Measurements from ENCODE around the gene ZSCAN26. TPM values are rescaled to one million over a fixed set of nuclear protein-coding genes. Genes with fewer than 3 reads are reported as not detected.
A peak's percentile ranks its signal among the peaks of the same experiment; 100 is the strongest.

Gene ZSCAN26
- total RNA-seq, 1 donor from 2014 or later: 12.2 TPM

GRCh38 chr6:28250747-28251146, 16.2 kb upstream of the ZSCAN26 start:
- DNase-seq: no peak
- intact Hi-C loops (cut with DNase I): no loop called here
- Histone ChIP-seq H3K4me1 (peaks cover 24% of the 10 kb centered on the region), H3K36me3 (peaks cover 34% of the 10 kb centered on the region), H3K27me3 (ENCODE audit: low read depth) (no peaks in the 10 kb centered on the region), H3K9me3 (no peaks in the 10 kb centered on the region), H3K27ac (no peak overlapping the region), H3K4me3 (peak overlapping the region; percentile 94)
- no peak for TF ChIP-seq CTCF (IDR thresholded peaks at IDR 0.05)
- ATAC-seq: no peak

- intact Hi-C loops (cut with DNase I): no loop called here
- no peak for TF ChIP-seq CTCF (IDR thresholded peaks at IDR 0.05)
- ATAC-seq (peak; percentile 40 to 63), DNase-seq (peak; percentile 52)
- peak overlapping the region; percentile 62 for H3K27ac ChIP-seq
- peaks cover 25% of the 10 kb centered on the region for H3K36me3 ChIP-seq
- H3K9me3 ChIP-seq: no peaks in the 10 kb centered on the region
- H3K27me3 ChIP-seq (ENCODE audit: low read depth): peaks cover 4% of the 10 kb centered on the region
- H3K4me1 ChIP-seq: peaks cover 24% of the 10 kb centered on the region
- peak overlapping the region; percentile 94 for H3K4me3 ChIP-seq
These were observed 15.3 kb upstream of the ZSCAN26 start for GRCh38 chr6:28251661-28252008.

GRCh38 chr6:28252009-28252975, 14.7 kb upstream of the ZSCAN26 start, which contains the start of gene ZKSCAN4:
TSS of gene ZKSCAN4 (minus strand) at chr6:28252269. CDS start at chr6:28251980, 289 bp downstream.
- H3K27ac ChIP-seq: peak within 1 kb of the TSS; percentile 62
- H3K9me3 ChIP-seq: no peaks in the 10 kb centered on the region
- H3K36me3 ChIP-seq: peaks cover 18% of the 10 kb centered on the region
- intact Hi-C loops (cut with DNase I): no loop called here
- DNase-seq: peak; percentile 70
- peaks cover 4% of the 10 kb centered on the region for H3K27me3 ChIP-seq (ENCODE audit: low read depth)
- no peak for TF ChIP-seq CTCF (IDR thresholded peaks at IDR 0.05)
- ATAC-seq: peak; percentile 96 to 99
- H3K4me1 ChIP-seq: peaks cover 24% of the 10 kb centered on the region
- peak within 1 kb of the TSS; percentile 94 for H3K4me3 ChIP-seq

- intact Hi-C loops (cut with DNase I): no loop called here
- Histone ChIP-seq H3K27ac (no peak overlapping the region), H3K9me3 (no peaks in the 10 kb centered on the region), H3K36me3 (peaks cover 1% of the 10 kb centered on the region), H3K4me3 (no peak overlapping the region), H3K4me1 (peaks cover 24% of the 10 kb centered on the region), H3K27me3 (ENCODE audit: low read depth) (peaks cover 4% of the 10 kb centered on the region)
- ATAC-seq: no peak
- TF ChIP-seq CTCF (IDR thresholded peaks at IDR 0.05): no peak
- DNase-seq: no peak
These were observed 12.8 kb upstream of the ZSCAN26 start for GRCh38 chr6:28254121-28254519.

GRCh38 chr6:28257042-28257441, 9.9 kb upstream of the ZSCAN26 start:
- Histone ChIP-seq H3K27me3 (ENCODE audit: low read depth) (peaks cover 4% of the 10 kb centered on the region), H3K27ac (no peak overlapping the region), H3K4me1 (peaks cover 11% of the 10 kb centered on the region), H3K36me3 (no peaks in the 10 kb centered on the region), H3K4me3 (no peak overlapping the region), H3K9me3 (no peaks in the 10 kb centered on the region)
- TF ChIP-seq CTCF (IDR thresholded peaks at IDR 0.05): no peak
- DNase-seq (no peak), ATAC-seq (no peak)
- intact Hi-C loops (cut with DNase I): no loop called here
